NCI-H2171 treated with DMSO at 0.1 percent for 48 hours (cell line): Measurements from ENCODE around the gene CUL4A.
"Not testable (repeated sequence)": the region's sequence is repeated elsewhere in the genome, so short reads cannot be mapped to it uniquely, and the experiment has no call there.

Source experiments
- DNase-seq: peaks from one replicate; lab custom pipeline; 2025; lab: John Stamatoyannopoulos, UW

The CUL4A gene

DNA sequence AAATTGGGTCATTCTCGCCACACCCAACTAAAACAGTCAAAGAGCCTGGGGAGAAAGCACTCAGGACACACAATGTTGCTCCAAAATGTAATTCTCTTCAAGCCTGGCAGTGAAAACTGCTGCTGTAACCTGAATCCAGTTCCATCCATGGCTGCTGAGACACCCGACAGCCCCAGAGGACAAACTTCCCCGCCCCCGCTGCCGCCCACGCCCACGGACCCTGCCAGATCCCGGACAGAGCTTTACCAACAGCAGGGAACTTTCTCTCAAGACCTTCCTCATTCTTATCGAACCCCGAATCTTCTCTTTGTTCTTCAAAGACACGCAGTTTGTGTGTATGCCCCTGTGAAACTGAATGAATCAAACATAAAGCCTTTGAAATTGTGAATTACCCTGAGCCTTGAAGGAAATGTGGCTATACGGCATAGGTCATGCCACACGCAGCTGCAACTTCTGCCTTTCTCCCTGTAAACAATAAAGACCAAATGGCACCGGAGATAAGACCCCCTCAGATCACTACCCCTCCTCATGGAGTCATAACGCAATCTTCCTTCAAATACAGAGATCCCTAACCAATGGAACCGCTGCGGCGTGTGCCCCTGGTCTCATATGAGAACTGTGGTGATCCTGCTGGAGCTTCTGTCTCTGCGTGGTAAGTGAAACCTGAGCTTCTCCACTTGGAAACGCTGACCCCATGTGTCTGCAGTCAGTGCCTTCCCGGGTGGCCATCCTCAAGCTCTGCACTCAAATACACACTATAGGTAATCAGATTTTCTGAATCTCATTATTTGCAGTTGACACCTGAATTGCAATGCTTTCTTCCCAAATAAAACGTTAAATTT is 82.8 kb downstream of the CUL4A start:
- no peak for DNase-seq

GRCh38 chr13:113293686-113294085 is 84.3 kb downstream of the CUL4A start:
- no peak for DNase-seq

- no peak for DNase-seq
These were observed 86.4 kb downstream of the CUL4A start for GRCh38 chr13:113295776-113296175.

GRCh38 chr13:113296823-113297369 is 87.5 kb downstream of the CUL4A start, which contains the start of gene LAMP1:
Gene LAMP1 (plus strand): TSS chr13:113297239. CDS start chr13:113297435, 196 bp downstream.
- peak; percentile 86 for DNase-seq

GRCh38 chr13:113297370-113298042 is 88.1 kb downstream of the CUL4A start:
- DNase-seq: no peak

DNA sequence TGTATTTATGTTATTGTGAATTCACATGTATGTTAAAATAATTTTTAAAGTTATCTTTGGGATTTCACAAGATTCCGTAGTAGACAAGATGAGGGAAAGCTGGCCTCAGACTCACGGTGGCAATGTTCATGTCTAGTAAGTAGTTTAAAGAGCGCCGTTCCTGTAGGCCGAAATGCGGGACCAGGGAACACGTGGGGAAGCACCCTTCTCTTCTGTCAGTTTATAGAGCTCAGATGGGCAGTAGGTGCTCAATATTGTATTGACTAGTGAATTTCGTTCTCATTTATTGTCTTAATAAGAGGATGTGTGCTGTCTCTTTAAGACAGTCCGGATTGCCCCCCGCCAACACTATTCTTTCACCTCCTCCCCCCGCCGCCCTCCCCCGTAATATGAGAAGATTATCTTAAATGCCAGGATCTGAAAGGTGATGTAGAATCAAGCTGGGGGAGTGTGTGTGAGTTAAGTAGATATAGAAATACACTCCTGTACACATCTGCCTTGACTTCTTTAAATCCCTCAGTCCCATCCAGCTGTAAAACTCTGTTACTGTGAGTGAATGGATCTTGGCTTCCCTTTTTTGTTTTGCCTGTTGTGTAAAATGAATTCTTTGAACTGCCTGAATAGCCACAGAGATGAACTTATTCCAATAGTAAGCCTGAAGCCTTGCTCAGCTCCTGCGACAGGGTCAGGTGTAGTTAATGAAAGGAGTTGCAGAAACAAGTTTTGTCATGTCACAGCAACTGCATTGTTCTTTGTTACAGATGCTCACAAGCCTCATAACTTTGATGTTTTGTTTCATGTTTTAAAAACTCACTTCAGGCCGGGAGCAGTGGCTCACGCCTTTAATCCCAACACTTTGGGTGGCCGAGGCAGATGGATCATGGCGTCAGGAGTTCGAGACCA is 88.9 kb downstream of the CUL4A start:
- DNase-seq: no peak

DNA sequence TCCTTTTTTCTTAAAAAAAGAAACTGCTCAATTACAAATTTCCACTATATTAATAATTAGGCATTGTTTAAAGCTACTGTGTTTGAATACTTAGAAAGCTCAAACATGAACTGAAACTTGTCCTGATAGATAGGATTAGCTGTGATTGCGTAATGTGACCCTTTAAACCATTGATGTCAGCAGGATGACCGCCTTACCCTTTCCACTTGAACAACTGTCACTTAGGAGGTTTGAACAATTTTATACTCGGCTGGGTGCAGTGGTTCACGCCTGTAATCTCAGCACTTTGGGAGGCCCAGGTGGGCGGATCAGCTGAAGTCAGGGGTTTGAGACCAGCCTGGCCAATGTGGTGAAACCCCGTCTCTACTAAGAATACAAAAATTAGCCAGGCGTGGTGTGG is 90.5 kb downstream of the CUL4A start:
- DNase-seq: no peak

GRCh38 chr13:113302986-113303385 is 93.6 kb downstream of the CUL4A start:
- no peak for DNase-seq

- no peak for DNase-seq
These were observed 94.7 kb downstream of the CUL4A start for GRCh38 chr13:113304121-113304520.

DNA sequence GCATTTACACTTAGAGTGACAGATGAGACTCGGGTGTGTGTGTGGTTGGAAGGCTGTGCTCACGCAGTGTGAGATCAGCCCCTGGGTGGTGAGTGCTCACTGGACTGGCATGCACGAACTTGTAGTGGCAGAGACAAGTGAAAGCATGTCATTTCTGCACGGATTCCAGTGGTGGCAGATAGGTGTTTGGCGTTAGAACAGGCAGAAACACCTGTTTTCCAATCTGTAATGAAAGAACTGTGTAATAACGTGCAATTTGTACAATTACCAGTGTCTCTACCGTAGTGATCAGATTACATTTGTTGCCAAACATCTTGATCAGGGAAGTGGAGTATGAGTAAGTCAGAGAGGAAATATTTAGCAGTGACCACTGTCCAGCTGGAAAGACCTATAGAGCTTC is 95.8 kb downstream of the CUL4A start:
- peak; percentile 66 for DNase-seq

- no peak for DNase-seq
These were observed 98.1 kb downstream of the CUL4A start for GRCh38 chr13:113307491-113307890.

DNA sequence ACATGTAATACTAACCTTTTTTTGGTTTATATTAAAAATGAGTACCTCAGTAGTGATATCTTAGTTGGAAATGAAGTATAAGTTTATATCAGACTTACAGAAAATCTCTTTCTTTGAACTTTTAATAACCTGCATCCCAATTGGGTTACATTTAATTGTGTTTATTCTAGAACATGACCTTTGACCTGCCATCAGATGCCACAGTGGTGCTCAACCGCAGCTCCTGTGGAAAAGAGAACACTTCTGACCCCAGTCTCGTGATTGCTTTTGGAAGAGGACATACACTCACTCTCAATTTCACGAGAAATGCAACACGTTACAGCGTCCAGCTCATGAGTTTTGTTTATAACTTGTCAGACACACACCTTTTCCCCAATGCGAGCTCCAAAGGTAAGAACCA is 100.1 kb downstream of the CUL4A start:
- no peak for DNase-seq

- not testable (repeated sequence) for DNase-seq
These were observed 104.7 kb downstream of the CUL4A start for GRCh38 chr13:113314112-113314511.

DNA sequence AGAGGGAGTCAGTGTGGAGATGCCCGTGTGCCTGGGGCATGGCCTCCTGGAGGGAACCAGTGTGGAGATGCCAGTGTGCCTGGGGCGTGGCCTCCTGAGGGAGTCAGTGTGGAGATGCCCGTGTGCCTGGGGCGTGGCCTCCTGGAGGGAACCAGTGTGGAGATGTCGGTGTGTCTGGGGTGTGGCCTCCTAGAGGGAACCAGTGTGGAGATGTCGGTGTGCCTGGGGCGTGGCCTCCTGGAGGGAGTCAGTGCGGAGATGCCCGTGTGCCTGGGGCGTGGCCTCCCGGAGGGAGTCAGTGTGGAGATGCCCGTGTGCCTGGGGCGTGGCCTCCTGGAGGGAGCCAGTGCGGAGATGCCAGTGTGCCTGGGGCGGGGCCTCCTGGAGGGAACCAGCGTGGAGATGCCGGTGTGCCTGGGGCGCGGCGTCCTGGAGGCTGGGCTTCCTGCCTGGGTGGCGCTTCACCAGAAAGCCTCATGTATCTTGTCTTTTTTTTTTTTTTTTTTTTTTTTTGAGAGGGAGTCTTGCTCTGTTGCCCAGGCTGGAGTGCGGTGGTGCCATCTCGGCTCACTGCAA is 105.6 kb downstream of the CUL4A start:
- DNase-seq: not testable (repeated sequence)

- no peak for DNase-seq
These were observed 106.6 kb downstream of the CUL4A start for GRCh38 chr13:113315992-113316391.
